Rectal smooth muscle tissue (tissue), 1 donor: ENCODE data around the gene NKG7.

Experiments
- H3K27ac ChIP-seq: one replicate; pipeline ENCODE4 v1.7.0; 2013; ENCODE audit warnings: low read depth, low read length, inconsistent platforms
- H3K27me3 ChIP-seq: one replicate; pipeline ENCODE4 v1.7.0; 2013; ENCODE audit warnings: low read length; ENCODE audit not compliant: control insufficient read depth, insufficient read depth
- H3K36me3 ChIP-seq: one replicate; pipeline ENCODE4 v1.7.0; 2013; ENCODE audit warnings: low read length; ENCODE audit not compliant: control insufficient read depth, insufficient read depth
- H3K4me1 ChIP-seq: one replicate; pipeline ENCODE4 v1.7.0; 2013; ENCODE audit warnings: low read length; ENCODE audit not compliant: control insufficient read depth, insufficient read depth
- H3K4me3 ChIP-seq: one replicate; pipeline ENCODE4 v1.7.0; 2013; ENCODE audit warnings: low read length
- H3K9ac ChIP-seq: one replicate; pipeline ENCODE4 v1.7.0; 2013; ENCODE audit warnings: low read length

The NKG7 gene

GRCh38 chr19:51337141-51337860 lies 35.2 kb downstream of the NKG7 start:
- Histone ChIP-seq H3K27me3 (no peaks in the 10 kb centered on the region), H3K36me3 (no peaks in the 10 kb centered on the region), H3K4me1 (peaks cover 3% of the 10 kb centered on the region), H3K9ac (no peak overlapping the region), H3K27ac (no peak overlapping the region), H3K4me3 (no peak overlapping the region)

- Histone ChIP-seq H3K9ac (no peak overlapping the region), H3K27ac (no peak overlapping the region), H3K4me1 (no peaks in the 10 kb centered on the region), H3K27me3 (no peaks in the 10 kb centered on the region), H3K4me3 (no peak overlapping the region), H3K36me3 (no peaks in the 10 kb centered on the region)
Measured at GRCh38 chr19:51333836-51334460, 38.5 kb downstream of the NKG7 start.

GRCh38 chr19:51331716-51332115 lies 40.7 kb downstream of the NKG7 start:
- Histone ChIP-seq H3K4me1 (no peaks in the 10 kb centered on the region), H3K4me3 (no peak overlapping the region), H3K36me3 (no peaks in the 10 kb centered on the region), H3K9ac (no peak overlapping the region), H3K27ac (no peak overlapping the region), H3K27me3 (peaks cover 6% of the 10 kb centered on the region)

GRCh38 chr19:51331193-51331592 lies 41.3 kb downstream of the NKG7 start:
- Histone ChIP-seq H3K4me1 (no peaks in the 10 kb centered on the region), H3K9ac (no peak overlapping the region), H3K4me3 (no peak overlapping the region), H3K36me3 (no peaks in the 10 kb centered on the region), H3K27me3 (peaks cover 6% of the 10 kb centered on the region), H3K27ac (no peak overlapping the region)

- Histone ChIP-seq H3K27me3 (peaks cover 9% of the 10 kb centered on the region), H3K4me1 (no peaks in the 10 kb centered on the region), H3K27ac (no peak overlapping the region), H3K4me3 (no peak overlapping the region), H3K9ac (no peak overlapping the region), H3K36me3 (no peaks in the 10 kb centered on the region)
Measured at GRCh38 chr19:51330366-51330765, 42.1 kb downstream of the NKG7 start.

GRCh38 chr19:51329411-51329810 lies 43.0 kb downstream of the NKG7 start:
- H3K9ac ChIP-seq = no peak overlapping the region
- H3K27me3 ChIP-seq = peaks cover 9% of the 10 kb centered on the region
- no peak overlapping the region for H3K4me3 ChIP-seq
- no peak overlapping the region for H3K27ac ChIP-seq
- no peaks in the 10 kb centered on the region for H3K4me1 ChIP-seq
- no peaks in the 10 kb centered on the region for H3K36me3 ChIP-seq

- Histone ChIP-seq H3K9ac (no peak overlapping the region), H3K4me1 (no peaks in the 10 kb centered on the region), H3K27ac (no peak overlapping the region), H3K36me3 (no peaks in the 10 kb centered on the region), H3K4me3 (no peak overlapping the region), H3K27me3 (peaks cover 14% of the 10 kb centered on the region)
Measured at GRCh38 chr19:51327066-51328001, 45.1 kb downstream of the NKG7 start.

- Histone ChIP-seq H3K27ac (no peak overlapping the region), H3K4me1 (no peaks in the 10 kb centered on the region), H3K36me3 (no peaks in the 10 kb centered on the region), H3K27me3 (peaks cover 14% of the 10 kb centered on the region), H3K9ac (no peak overlapping the region), H3K4me3 (no peak overlapping the region)
Measured at GRCh38 chr19:51326216-51327065, 46.0 kb downstream of the NKG7 start.

- Histone ChIP-seq H3K4me1 (no peaks in the 10 kb centered on the region), H3K9ac (no peak overlapping the region), H3K4me3 (no peak overlapping the region), H3K27me3 (peaks cover 14% of the 10 kb centered on the region), H3K27ac (no peak overlapping the region), H3K36me3 (no peaks in the 10 kb centered on the region)
Measured at GRCh38 chr19:51325161-51325976, 47.1 kb downstream of the NKG7 start.

GRCh38 chr19:51324167-51324481 lies 48.3 kb downstream of the NKG7 start:
- Histone ChIP-seq H3K36me3 (no peaks in the 10 kb centered on the region), H3K9ac (no peak overlapping the region), H3K27ac (no peak overlapping the region), H3K27me3 (peaks cover 14% of the 10 kb centered on the region), H3K4me3 (no peak overlapping the region), H3K4me1 (no peaks in the 10 kb centered on the region)

GRCh38 chr19:51323481-51324166 lies 48.8 kb downstream of the NKG7 start:
- H3K4me1 ChIP-seq = no peaks in the 10 kb centered on the region
- H3K4me3 ChIP-seq = no peak overlapping the region
- no peaks in the 10 kb centered on the region for H3K36me3 ChIP-seq
- H3K27ac ChIP-seq = no peak overlapping the region
- H3K27me3 ChIP-seq = peaks cover 14% of the 10 kb centered on the region
- H3K9ac ChIP-seq = no peak overlapping the region
